GM12878 (cell line): ENCODE results near the gene FCGR3A. TPM values are rescaled to one million over a fixed set of nuclear protein-coding genes. Genes with fewer than 3 reads are reported as not detected.
"Not testable (repeated sequence)": the region's sequence is repeated elsewhere in the genome, so short reads cannot be mapped to it uniquely, and the experiment has no call there.

ENCODE experiments used
- ATAC-seq: fragments of 200-7000 bp; cut with Tn5 transposase; 3 replicates; pipeline ENCODE4 v1.9.1; 2020; ENCODE audit warnings: mild to moderate bottlenecking, moderate library complexity
- BruUV-seq: library from RNA; stranded (reverse); fragments of 400-500 nt; replicated peaks from 2 replicates; lab custom pipeline; 2021; lab: Mats Ljungman, UMichigan
- CTCF ChIA-PET: fragments of 300-600 bp; sonication (Branson Sonifier 250); formaldehyde crosslinking; extraction: SDS; loops from one replicate; lab custom pipeline; 2021; ENCODE audit warnings: inconsistent platforms; lab: Yijun Ruan, JAX
- POLR2A ChIA-PET: fragments of 350-600 bp; formaldehyde crosslinking; extraction: SDS; loops from one replicate; lab custom pipeline; 2021; ENCODE audit warnings: inconsistent platforms; lab: Charles Lee
- RAD21 ChIA-PET: fragments of 300-600 bp; sonication (Branson Sonifier 250); formaldehyde crosslinking; loops from one replicate; lab custom pipeline; 2023; ENCODE audit warnings: antibody characterized with exemption; ENCODE audit not compliant: unreplicated experiment; lab: Charles Lee
- SMC1A ChIA-PET: fragments of 300-600 bp; sonication (Branson Sonifier 250); formaldehyde crosslinking; loops from one replicate; lab custom pipeline; 2023; ENCODE audit not compliant: unreplicated experiment, uncharacterized antibody; lab: Charles Lee
- DNase-seq: peaks from one replicate; pipeline ENCODE4 v3.0.0-alpha.2; 2011; ENCODE audit warnings: low read depth, low spot score
- FAIRE-seq: peaks from 3 replicates; lab custom pipeline; 2011; peaks lifted over from hg19 to GRCh38; lab: Jason Lieb, UNC
- H2AFZ ChIP-seq: 2 replicates; pipeline ENCODE4 v1.6.0; 2011; ENCODE audit warnings: low read depth, low read length, control low read depth; ENCODE audit not compliant: control insufficient read depth
- H3K27ac ChIP-seq: 2 replicates; pipeline ENCODE4 v1.5.1; 2011; ENCODE audit warnings: control low read depth; ENCODE audit not compliant: control insufficient read depth, insufficient read depth
- H3K27me3 ChIP-seq, 2 experiments: replicated peaks in 1 of 2; 2 replicates each; pipeline versions ENCODE4 v1.6.0 to v1.6.1; 2011; ENCODE audit warnings: low read length in 1 of 2; ENCODE audit not compliant: control insufficient read depth in 2 of 2, insufficient read depth in 2 of 2
- H3K36me3 ChIP-seq, 2 experiments: 2 replicates each; pipeline ENCODE4 v1.5.1; 2011; ENCODE audit warnings: low read length in 1 of 2; ENCODE audit not compliant: control insufficient read depth in 2 of 2, insufficient read depth in 2 of 2
- H3K4me1 ChIP-seq: 2 replicates; pipeline ENCODE4 v1.6.1; 2011; ENCODE audit warnings: mild to moderate bottlenecking, low read length, moderate library complexity, mixed read lengths; ENCODE audit not compliant: control insufficient read depth, insufficient read depth
- H3K4me2 ChIP-seq: 2 replicates; pipeline ENCODE4 v1.6.0; 2011; ENCODE audit warnings: control low read depth; ENCODE audit not compliant: control insufficient read depth, insufficient read depth
- H3K4me3 ChIP-seq: fragments of 200-600 bp; sonication (generic); 2 replicates; pipeline ENCODE4 v1.5.1; 2016
- H3K79me2 ChIP-seq: 2 replicates; pipeline ENCODE4 v1.6.0; 2011; ENCODE audit warnings: low read length; ENCODE audit not compliant: control insufficient read depth, insufficient read depth
- H3K9ac ChIP-seq: 2 replicates; pipeline ENCODE4 v1.8.0; 2011; ENCODE audit warnings: low read length, control low read depth, mixed read lengths; ENCODE audit not compliant: control insufficient read depth, insufficient read depth
- H3K9me3 ChIP-seq: replicated peaks from 3 replicates; pipeline ENCODE4 v1.5.1; 2011; ENCODE audit warnings: mild to moderate bottlenecking, low read length; ENCODE audit not compliant: control insufficient read depth, insufficient read depth
- H4K20me1 ChIP-seq: 2 replicates; pipeline ENCODE4 v1.6.0; 2011; ENCODE audit not compliant: control insufficient read depth, insufficient read depth
- MEF2B ChIP-seq: fragments of 450-650 bp; IDR thresholded peaks from 2 replicates; pipeline ENCODE4 v1.6.1; 2018; ENCODE audit warnings: mild to moderate bottlenecking, moderate library complexity; ENCODE audit not compliant: partially characterized antibody, poor library complexity, severe bottlenecking
- SPI1 ChIP-seq: IDR thresholded peaks from 2 replicates; pipeline ENCODE4 v1.6.1; 2011; ENCODE audit warnings: low read depth, mild to moderate bottlenecking, low read length, moderate library complexity, borderline replicate concordance; ENCODE audit not compliant: insufficient read depth
- WGBS: methylation state at CpG from one replicate; pipeline ENCODE4 v1.1.6; 2016; ENCODE audit warnings: low lambda C conversion rate; ENCODE audit not compliant: insufficient replicate concordance, insufficient coverage; ENCODE audit errors: missing lambda C conversion rate; 5-methylcytosine and 5-hydroxymethylcytosine counted together
- in situ Hi-C: fragments of 300-500 bp; cut with MboI; formaldehyde crosslinking; loops from 9 replicates; pipeline ENCODE4 v1.14.3; 2018; ENCODE audit warnings: mixed read lengths
- intact Hi-C: fragments of 100-400 bp; cut with micrococcal nuclease; formaldehyde crosslinking; loops from one replicate; pipeline ENCODE4 v1.14.2; 2022; ENCODE audit not compliant: unreplicated experiment
- polyA plus RNA-seq, 11 experiments: library from polyadenylated mRNA; depleted of rRNA in 4 of 11; unstranded in 6 of 11; stranded (reverse) in 5 of 11; fragments of >200 nt; fragmentation: Nextera tagmentation in 4 of 11; fragmentation: Illumina TruSeq in 1 of 11; extraction: Ambion mirVana in 4 of 11; extraction: Trizol in 1 of 11; gene quantifications; 1 replicate in 1 of 11; 2 replicates in 10 of 11; pipeline versions ENCODE4 v1.2.1 to v1.2.3, GENCODE V29; 2011 to 2016; ENCODE audit warnings: inconsistent platforms in 2 of 11, missing spikeins in 2 of 11, low read depth in 1 of 11
- total RNA-seq, 4 experiments: library from RNA; depleted of rRNA in 3 of 4; stranded (reverse); fragments of >200 nt in 3 of 4; fragmentation: Illumina TruSeq in 1 of 4; extraction: Trizol in 1 of 4; gene quantifications; 2 replicates each; pipeline versions ENCODE4 v1.2.1 to v1.2.3, GENCODE V29; 2013 to 2021

FCGR3A gene
- total and polyA plus RNA-seq, 10 of the 15 experiments (the other 5 are each of a cell fraction or from before 2014, with no cell fraction given): 0.09 to 0.10 TPM; not detected in 8

DNA sequence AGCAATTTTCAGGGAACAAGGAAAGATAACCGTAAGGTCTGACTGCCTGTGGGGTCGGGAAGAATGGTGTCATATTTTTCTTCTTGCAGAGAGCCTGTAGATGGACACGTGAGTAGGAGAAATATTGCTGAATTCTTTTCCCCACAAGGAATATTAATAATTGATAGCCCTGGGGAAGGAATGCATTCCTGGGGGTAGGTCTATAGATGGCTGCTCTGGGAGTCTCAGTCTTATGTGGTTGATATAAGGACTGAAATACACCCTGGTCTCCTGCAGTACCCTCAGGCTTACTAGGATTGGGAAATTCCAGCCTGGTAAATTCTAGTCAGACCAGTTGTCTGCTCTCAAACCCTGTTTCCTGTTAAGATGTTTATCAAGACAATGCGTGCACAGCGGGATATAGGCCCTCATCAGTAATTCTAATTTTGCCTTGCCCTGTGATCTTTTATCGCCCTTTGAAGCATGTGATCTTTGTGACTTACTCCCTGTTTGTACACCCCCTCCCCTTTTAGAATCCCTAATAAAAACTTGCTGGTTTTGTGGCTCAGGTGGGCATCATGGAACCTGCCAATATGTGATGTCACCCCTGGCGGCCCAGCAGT is 12.4 kb downstream of the FCGR3A start:
- H3K79me2 ChIP-seq, DNase-seq, H3K27me3 ChIP-seq, H3K36me3 ChIP-seq, H3K9me3 ChIP-seq, CTCF ChIA-PET, RAD21 ChIA-PET, BruUV-seq, POLR2A ChIA-PET, H3K4me3 ChIP-seq, FAIRE-seq, H3K27ac ChIP-seq, in situ Hi-C loops, ATAC-seq, SMC1A ChIA-PET, H2AFZ ChIP-seq, H3K4me1 ChIP-seq, H3K4me2 ChIP-seq, H3K9ac ChIP-seq, H4K20me1 ChIP-seq: not testable (repeated sequence)
- intact Hi-C loops: loop anchor here (10.0 kb wide), 1 partner anchor 142 kb away; no protein-coding TSS in a partner anchor
- WGBS: 72% methylated on average over 7 of the region's 7 CpGs

GRCh38 chr1:161532644-161533567 is 16.7 kb downstream of the FCGR3A start:
- DNase-seq, BruUV-seq, H3K27ac ChIP-seq, ATAC-seq, in situ Hi-C loops, H3K79me2 ChIP-seq, H3K9me3 ChIP-seq, H2AFZ ChIP-seq, H3K4me2 ChIP-seq, H3K4me3 ChIP-seq, H3K27me3 ChIP-seq, H3K36me3 ChIP-seq, H4K20me1 ChIP-seq, FAIRE-seq, H3K9ac ChIP-seq, H3K4me1 ChIP-seq: not testable (repeated sequence)
- ChIA-PET SMC1A (interaction anchor here (1.0 to 1.5 kb wide), 4 partner anchors 7 to 207 kb away, joined by 3 to 9 read pairs (median 6); no protein-coding TSS in a partner anchor), CTCF (interaction anchor here (0.7 to 1.6 kb wide), 5 partner anchors 9 to 206 kb away, joined by 3 to 6 read pairs (median 4); no protein-coding TSS in a partner anchor), POLR2A (interaction anchor here (1.2 kb wide), 1 partner anchor 9 kb away, joined by 6 read pairs; no protein-coding TSS in a partner anchor), RAD21 (interaction anchor here (1.6 kb wide), 1 partner anchor 205 kb away, joined by 10 read pairs; no protein-coding TSS in a partner anchor)
- WGBS: 82% methylated on average over 16 of the region's 16 CpGs
- TF ChIP-seq SPI1 (peak; percentile 53; the same call in 1 of the 2 replicates), MEF2B (peak; percentile 91)
- intact Hi-C loops: loop anchor here (10.0 kb wide), 1 partner anchor 138 kb away; no protein-coding TSS in a partner anchor
